Measurements from ENCODE around the gene FAM222A.

DNA sequence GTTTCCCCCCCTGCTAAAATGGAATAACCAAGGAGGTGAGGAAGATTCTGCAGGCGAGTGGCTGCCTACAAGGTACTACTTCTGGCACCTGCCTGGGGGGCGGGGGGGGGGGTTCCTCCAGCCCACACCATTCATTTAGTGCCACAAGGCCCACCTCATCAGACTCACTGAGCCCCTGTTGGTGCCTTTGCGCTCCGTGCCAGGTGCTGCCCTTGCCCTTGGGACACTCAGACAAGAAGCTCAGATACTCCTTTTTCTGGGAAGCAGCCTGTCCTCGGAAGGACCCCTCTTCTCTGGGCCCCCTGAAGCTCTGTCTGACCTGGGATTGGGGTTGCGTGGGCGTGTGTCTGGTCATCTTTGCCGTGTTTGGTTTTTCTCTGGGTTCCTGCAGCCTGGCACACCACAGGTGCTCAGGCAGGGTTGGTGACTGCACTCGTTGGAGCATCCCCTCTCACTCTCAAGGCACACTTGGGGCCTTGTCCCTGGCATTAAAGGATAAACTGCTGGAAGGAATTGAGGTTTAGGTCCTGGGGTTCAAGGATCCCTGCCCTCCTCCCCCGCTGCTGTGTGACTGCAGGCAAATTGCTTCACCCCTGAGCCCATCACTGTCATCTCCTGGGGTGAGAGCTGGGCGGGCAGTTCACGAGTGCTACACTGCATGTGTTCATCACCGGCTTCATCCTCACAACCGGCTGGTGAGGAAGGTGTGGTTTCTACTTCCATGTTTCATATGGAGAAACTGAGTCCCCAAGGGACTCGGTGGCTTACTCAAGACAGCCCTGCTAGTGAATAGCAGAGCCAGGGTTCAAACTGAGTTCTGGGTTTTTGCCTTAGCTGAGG is 16.9 kb downstream of the FAM222A start:
- TF ChIP-seq, protein P1, sequence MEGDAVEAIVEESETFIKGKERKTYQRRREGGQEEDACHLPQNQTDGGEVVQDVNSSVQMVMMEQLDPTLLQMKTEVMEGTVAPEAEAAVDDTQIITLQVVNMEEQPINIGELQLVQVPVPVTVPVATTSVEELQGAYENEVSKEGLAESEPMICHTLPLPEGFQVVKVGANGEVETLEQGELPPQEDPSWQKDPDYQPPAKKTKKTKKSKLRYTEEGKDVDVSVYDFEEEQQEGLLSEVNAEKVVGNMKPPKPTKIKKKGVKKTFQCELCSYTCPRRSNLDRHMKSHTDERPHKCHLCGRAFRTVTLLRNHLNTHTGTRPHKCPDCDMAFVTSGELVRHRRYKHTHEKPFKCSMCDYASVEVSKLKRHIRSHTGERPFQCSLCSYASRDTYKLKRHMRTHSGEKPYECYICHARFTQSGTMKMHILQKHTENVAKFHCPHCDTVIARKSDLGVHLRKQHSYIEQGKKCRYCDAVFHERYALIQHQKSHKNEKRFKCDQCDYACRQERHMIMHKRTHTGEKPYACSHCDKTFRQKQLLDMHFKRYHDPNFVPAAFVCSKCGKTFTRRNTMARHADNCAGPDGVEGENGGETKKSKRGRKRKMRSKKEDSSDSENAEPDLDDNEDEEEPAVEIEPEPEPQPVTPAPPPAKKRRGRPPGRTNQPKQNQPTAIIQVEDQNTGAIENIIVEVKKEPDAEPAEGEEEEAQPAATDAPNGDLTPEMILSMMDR (conservative IDR thresholded peaks at IDR 0.05; ENCODE audit: low read depth, low read length), result no peak
- TF ChIP-seq POLR2A (IDR thresholded peaks at IDR 0.05; ENCODE audit: low read depth, low read length) (no peak), RAD21 (IDR thresholded peaks at IDR 0.05; ENCODE audit: low read length) (no peak), CEBPB (IDR thresholded peaks at IDR 0.05; ENCODE audit: low read depth, low read length) (no peak), SMC3 (IDR thresholded peaks at IDR 0.05; ENCODE audit: low read depth, low read length) (no peak), RCOR1 (IDR thresholded peaks at IDR 0.05; ENCODE audit: insufficient replicate concordance, low read length) (no peak), RFX5 (IDR thresholded peaks at IDR 0.05; ENCODE audit: low read depth, low read length) (no peak)
- TF ChIP-seq, protein P2, sequence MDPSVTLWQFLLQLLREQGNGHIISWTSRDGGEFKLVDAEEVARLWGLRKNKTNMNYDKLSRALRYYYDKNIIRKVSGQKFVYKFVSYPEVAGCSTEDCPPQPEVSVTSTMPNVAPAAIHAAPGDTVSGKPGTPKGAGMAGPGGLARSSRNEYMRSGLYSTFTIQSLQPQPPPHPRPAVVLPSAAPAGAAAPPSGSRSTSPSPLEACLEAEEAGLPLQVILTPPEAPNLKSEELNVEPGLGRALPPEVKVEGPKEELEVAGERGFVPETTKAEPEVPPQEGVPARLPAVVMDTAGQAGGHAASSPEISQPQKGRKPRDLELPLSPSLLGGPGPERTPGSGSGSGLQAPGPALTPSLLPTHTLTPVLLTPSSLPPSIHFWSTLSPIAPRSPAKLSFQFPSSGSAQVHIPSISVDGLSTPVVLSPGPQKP (IDR thresholded peaks at IDR 0.05; ENCODE audit: borderline replicate concordance, low read depth, low read length), result no peak
- TF ChIP-seq, protein P3, sequence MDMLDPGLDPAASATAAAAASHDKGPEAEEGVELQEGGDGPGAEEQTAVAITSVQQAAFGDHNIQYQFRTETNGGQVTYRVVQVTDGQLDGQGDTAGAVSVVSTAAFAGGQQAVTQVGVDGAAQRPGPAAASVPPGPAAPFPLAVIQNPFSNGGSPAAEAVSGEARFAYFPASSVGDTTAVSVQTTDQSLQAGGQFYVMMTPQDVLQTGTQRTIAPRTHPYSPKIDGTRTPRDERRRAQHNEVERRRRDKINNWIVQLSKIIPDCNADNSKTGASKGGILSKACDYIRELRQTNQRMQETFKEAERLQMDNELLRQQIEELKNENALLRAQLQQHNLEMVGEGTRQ (IDR thresholded peaks at IDR 0.05; ENCODE audit: low read depth, low read length), result no peak
